Measurements from ENCODE around the gene PPARGC1A. TPM values are rescaled to one million over a fixed set of nuclear protein-coding genes. Genes with fewer than 3 reads are reported as not detected.

The PPARGC1A gene
- total RNA-seq: not detected in 2 replicates

GRCh38 chr4:23889814-23890341 is at the start of gene PPARGC1A:
PPARGC1A (minus strand) TSS chr4:23890047; CDS start chr4:23889957, 90 bp downstream.

All from epithelial cell of umbilical artery (primary cell).